ENCODE results near the gene FSHB.
A peak's percentile ranks its signal among the peaks of the same experiment; 100 is the strongest.
"Not testable (repeated sequence)": the region's sequence is repeated elsewhere in the genome, so short reads cannot be mapped to it uniquely, and the experiment has no call there.

FSHB gene

GRCh38 chr11:30230714-30231113 lies at the start of gene FSHB:
TSS of gene FSHB (plus strand) at chr11:30231014. CDS start at chr11:30231903, 889 bp downstream.
- DNase-seq: no peak

DNA sequence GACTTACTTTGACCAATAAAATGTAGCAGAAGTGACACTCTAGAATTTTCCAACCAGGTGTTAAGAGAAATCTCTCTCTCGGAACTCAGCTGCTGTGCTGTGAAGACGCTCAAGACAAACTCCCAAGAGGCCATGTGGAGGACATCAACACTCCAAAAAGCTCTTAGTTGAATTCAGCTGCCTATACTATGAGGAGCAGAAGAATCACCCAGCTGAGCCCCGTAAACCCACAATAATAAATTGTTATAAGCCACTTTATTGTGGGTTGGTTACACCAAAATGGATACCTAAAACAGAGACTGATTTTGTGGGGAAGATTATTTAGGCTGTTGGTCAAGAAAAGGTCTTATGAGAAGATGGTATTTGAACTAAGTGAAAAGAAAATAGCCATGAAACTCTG lies 44.1 kb upstream of the FSHB start:
- DNase-seq: no peak

- DNase-seq: no peak
Observed at GRCh38 chr11:30192620-30193019, 38.2 kb upstream of the FSHB start.

- DNase-seq: peak; percentile 31
Observed at GRCh38 chr11:30196400-30197206, 34.2 kb upstream of the FSHB start.

DNA sequence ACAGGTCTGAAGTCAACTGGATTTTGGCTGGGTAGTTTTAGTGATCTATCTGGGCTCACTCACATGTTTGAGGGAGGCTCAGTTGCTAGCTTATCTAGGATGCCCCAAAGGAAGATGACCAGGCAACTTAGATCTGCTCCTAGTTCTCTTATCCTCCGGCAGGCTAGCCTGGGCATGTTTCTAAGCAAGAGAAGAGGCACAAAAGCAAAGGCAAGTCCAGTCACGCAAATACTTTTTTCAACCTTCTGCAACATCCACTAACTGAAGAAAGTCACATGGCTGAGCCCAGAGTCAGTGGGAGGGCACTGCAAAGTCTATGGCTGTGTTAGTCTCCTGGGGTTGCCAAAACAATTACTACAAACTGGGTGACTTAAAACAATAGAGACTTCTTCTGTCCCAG lies 32.9 kb upstream of the FSHB start:
- DNase-seq: no peak

DNA sequence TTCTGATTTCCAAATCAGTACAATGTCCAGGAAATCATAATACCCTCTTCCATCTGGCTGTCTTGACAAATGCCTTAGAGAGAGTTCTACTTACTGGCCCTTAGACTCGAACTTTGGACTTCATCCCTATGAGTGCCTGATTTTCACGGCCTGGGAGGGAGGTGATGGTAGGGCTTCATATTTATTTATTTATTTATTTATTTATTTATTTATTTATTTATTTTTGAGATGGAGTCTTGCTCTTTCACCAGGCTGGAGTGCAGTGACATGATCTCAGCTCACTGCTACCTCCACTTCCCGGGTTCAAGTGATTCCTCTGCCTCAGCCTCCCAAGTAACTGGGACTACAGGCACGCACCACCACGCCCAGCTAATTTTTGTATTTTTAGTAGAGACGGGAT lies 27.8 kb upstream of the FSHB start:
- not testable (repeated sequence) for DNase-seq

- no peak for DNase-seq
Observed at GRCh38 chr11:30203850-30204249, 27.0 kb upstream of the FSHB start.

- no peak for DNase-seq
Observed at GRCh38 chr11:30206249-30206996, 24.4 kb upstream of the FSHB start.

GRCh38 chr11:30210357-30210756 lies 20.5 kb upstream of the FSHB start:
- no peak for DNase-seq

GRCh38 chr11:30216534-30216933 lies 14.3 kb upstream of the FSHB start:
- no peak for DNase-seq

- DNase-seq: no peak
Observed at GRCh38 chr11:30218278-30218677, 12.5 kb upstream of the FSHB start.

GRCh38 chr11:30225642-30226041 lies 5.2 kb upstream of the FSHB start:
- DNase-seq: no peak

- no peak for DNase-seq
Observed at GRCh38 chr11:30228323-30228884, 2.4 kb upstream of the FSHB start.

DNA sequence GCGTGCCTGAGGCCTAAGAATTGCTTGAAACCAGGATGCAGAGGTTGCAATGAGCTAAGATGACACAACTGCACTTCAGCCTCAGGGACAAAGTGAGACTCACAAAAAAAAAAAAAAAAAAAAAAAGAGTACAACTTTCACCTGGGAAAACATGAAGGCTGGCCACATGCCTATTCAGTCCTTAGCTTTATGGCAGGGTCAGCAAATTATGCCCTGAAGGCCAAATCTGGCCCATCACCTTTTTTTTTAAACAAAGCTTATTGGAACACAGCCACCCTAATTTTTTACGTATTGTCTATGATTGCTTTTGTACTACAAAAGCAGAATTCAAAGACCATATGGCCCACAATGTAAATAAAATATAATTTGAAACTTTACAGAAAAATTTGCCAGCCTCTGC lies 8.2 kb downstream of the FSHB start:
- DNase-seq: no peak

DNA sequence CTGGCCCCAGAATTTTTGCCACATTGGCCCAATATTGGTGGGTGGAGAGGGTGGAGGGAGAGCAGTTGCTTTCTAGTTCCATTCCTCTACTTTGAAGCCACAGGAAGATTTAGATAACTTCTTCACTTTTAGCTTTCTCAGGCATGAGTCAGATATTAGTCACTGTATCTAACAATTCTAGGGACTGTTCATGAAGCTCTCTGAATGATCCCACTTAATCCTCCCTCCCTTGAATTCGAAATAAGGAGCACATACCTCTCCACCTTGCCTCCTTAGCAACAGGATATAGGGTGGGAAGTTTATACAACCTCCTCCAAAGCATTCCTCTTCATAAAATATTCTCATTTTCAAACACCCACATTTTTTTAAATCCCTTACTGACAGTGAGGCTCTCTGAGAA lies 13.5 kb downstream of the FSHB start:
- DNase-seq: no peak

- no peak for DNase-seq
Observed at GRCh38 chr11:30245621-30246020, 14.8 kb downstream of the FSHB start.

DNA sequence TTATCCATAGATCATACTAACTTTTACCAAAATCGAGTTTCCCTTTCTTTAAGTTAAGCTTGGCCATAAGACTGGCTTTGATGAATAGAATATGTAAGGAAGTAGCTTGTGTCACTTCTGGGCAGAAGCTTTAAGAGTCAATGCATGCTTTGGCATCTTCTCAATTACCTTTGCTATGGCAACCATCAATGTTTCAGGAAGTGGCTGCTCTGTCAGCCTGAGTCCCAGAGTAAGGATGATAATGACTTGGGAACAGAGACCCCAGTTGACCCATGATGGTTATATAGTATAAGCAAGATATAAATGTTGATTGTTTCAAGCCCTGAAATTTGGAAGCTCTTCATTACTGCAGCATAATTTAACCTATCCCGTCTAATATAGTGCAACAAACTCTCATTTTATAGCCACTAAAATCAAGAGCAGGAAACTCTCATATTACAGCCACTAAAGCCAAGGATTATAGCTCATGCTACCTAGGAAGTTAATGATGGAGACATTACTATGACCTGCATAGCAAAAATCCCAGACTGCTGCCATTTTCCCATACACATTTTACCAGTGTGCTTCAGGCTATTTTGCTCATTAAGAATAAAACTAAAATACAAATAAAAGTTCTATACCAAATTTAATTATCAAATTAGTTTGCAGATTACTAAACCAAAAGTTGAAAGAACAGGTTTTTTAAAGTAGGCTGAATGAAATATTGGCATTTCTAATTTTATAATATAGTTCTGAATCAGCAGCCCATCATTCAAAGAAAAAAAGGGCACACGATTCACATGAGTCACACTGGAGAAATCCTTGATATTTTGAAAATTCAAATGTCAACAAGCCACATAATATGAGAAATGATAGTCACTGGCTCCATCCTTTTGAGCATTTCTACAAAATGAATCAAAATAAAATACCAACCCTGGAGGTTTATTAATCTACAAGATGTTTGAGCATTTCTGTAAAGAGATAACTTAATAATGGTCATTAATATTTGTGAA lies 23.8 kb downstream of the FSHB start:
- DNase-seq: no peak

DNA sequence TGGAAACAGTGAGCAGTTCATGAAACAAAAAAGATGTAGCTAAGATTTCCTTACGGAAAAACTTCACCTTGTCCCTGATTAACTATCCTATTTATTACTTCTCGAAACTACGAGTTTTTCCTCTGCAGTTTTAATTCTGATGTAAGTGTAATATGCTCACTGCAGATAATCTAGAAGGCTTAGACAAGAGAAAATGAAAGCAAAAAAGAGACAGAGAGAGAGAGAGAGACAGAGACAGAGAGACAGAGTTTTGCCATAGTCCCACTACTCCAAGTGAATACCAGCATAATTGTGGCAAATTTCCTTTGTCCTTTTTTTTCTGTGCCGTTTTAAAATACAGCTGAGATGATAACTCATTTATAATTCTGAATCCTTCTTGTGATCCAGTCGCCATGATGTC lies 24.8 kb downstream of the FSHB start:
- no peak for DNase-seq

- no peak for DNase-seq
Observed at GRCh38 chr11:30257058-30257457, 26.2 kb downstream of the FSHB start.

DNA sequence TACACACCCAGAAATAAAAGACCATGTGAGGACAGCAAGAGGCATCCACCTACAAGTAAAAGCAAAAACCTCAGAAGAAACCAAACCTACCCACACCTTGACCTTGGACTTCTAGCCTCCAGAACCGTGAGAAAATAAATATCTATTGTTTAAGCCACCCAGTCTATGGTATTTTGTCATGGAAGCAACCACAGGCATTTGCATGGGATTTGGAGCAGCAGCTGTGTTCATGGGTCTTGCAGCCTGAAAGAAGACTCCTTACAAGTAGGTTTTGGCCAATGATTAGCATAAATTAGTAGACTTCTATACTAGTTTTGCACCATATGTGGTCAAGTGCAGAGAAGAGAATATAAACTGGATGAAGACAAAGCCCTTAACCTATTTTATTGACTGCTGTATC lies 27.9 kb downstream of the FSHB start:
- no peak for DNase-seq

- no peak for DNase-seq
Observed at GRCh38 chr11:30260813-30261212, 30.0 kb downstream of the FSHB start.

- no peak for DNase-seq
Observed at GRCh38 chr11:30261821-30262220, 31.0 kb downstream of the FSHB start.

- DNase-seq: not testable (repeated sequence)
Observed at GRCh38 chr11:30268638-30269037, 37.8 kb downstream of the FSHB start.
